ENCODE data around the gene LIFR. TPM values are rescaled to one million over a fixed set of nuclear protein-coding genes. Genes with fewer than 3 reads are reported as not detected.
A peak's percentile ranks its signal among the peaks of the same experiment; 100 is the strongest.

The LIFR gene
- total and polyA plus RNA-seq, 2 experiments from 2014 or later, result 50.2 to 83.8 TPM

DNA sequence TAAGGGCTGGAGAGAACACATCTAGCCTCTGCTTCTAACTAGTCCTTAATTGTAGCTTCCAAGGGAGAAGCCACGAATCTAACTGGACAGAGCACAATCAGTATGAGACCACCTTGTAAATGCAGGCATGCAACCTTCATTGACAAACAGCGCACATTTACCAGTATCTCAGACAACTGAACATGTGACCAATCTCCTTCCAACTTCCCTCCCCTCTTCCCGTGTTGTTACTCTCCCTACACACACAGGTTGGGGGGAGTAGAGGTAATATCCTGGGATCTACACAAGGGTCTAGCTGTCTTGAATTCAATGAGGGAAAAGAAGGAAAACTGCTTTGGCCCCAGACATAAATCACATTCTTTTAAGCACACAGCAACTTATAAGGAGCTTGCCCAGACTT is 77.6 kb downstream of the LIFR start:
- DNase-seq (ENCODE audit: low spot score), result no peak
- Histone ChIP-seq H3K27me3 (no peaks in the 10 kb centered on the region), H3K36me3 (replicated peaks; ENCODE audit: insufficient read depth, low read depth) (no peaks in the 10 kb centered on the region), H3K9me2 (replicated peaks; ENCODE audit: insufficient read depth) (no peaks in the 10 kb centered on the region), H3K4me1 (ENCODE audit: insufficient read depth) (peaks cover 14% of the 10 kb centered on the region), H3K79me2 (no peaks in the 10 kb centered on the region), H4K20me1 (ENCODE audit: insufficient read depth, poor library complexity, severe bottlenecking) (no peaks in the 10 kb centered on the region), H3K4me2 (peak overlapping the region; percentile 26), H3K4me3 (no peak overlapping the region), H3K9me3 (ENCODE audit: low read depth) (no peaks in the 10 kb centered on the region), H2AFZ (no peak overlapping the region), H3K27ac (no peak overlapping the region)
- WGBS (ENCODE audit: low lambda C conversion rate, missing lambda C conversion rate), result 31% methylated on average over 3 of the region's 3 CpGs
- TF ChIP-seq EZH2phosphoT487 (IDR thresholded peaks at IDR 0.05; ENCODE audit: low read depth, severe bottlenecking, unreplicated experiment) (no peak), EZH2 (IDR thresholded peaks at IDR 0.05; ENCODE audit: borderline replicate concordance) (no peak)
- TF ChIP-seq, protein P1, sequence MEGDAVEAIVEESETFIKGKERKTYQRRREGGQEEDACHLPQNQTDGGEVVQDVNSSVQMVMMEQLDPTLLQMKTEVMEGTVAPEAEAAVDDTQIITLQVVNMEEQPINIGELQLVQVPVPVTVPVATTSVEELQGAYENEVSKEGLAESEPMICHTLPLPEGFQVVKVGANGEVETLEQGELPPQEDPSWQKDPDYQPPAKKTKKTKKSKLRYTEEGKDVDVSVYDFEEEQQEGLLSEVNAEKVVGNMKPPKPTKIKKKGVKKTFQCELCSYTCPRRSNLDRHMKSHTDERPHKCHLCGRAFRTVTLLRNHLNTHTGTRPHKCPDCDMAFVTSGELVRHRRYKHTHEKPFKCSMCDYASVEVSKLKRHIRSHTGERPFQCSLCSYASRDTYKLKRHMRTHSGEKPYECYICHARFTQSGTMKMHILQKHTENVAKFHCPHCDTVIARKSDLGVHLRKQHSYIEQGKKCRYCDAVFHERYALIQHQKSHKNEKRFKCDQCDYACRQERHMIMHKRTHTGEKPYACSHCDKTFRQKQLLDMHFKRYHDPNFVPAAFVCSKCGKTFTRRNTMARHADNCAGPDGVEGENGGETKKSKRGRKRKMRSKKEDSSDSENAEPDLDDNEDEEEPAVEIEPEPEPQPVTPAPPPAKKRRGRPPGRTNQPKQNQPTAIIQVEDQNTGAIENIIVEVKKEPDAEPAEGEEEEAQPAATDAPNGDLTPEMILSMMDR (IDR thresholded peaks at IDR 0.05; ENCODE audit: poor library complexity), result no peak

DNA sequence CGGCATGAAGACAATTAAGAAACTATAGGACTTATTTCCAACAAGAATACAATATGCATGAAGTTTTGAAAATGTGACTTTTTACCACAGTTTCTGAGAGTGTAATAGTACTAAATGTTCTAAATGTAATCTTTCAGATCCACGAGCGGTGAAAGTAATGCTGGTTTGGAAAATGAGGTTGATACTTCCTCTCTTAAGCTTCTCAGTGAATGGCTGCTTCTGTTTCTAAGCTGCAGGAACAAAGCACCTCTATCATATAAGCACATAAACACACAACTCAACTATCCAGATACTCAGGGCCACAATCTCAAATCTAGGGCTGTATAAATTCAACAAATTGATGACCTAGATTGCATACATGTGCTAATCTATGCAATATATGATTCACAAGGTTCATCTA is 78.3 kb downstream of the LIFR start:
- Histone ChIP-seq H3K9me3 (ENCODE audit: low read depth) (no peaks in the 10 kb centered on the region), H3K4me1 (ENCODE audit: insufficient read depth) (peaks cover 14% of the 10 kb centered on the region), H3K27me3 (no peaks in the 10 kb centered on the region), H3K36me3 (replicated peaks; ENCODE audit: insufficient read depth, low read depth) (no peaks in the 10 kb centered on the region), H2AFZ (no peak overlapping the region), H3K4me3 (no peak overlapping the region), H4K20me1 (ENCODE audit: insufficient read depth, poor library complexity, severe bottlenecking) (no peaks in the 10 kb centered on the region), H3K27ac (no peak overlapping the region), H3K79me2 (no peaks in the 10 kb centered on the region), H3K9me2 (replicated peaks; ENCODE audit: insufficient read depth) (no peaks in the 10 kb centered on the region), H3K4me2 (no peak overlapping the region)
- DNase-seq (ENCODE audit: low spot score), result no peak
- 81% methylated on average over 3 of the region's 3 CpGs for WGBS (ENCODE audit: low lambda C conversion rate, missing lambda C conversion rate)
- TF ChIP-seq EZH2 (IDR thresholded peaks at IDR 0.05; ENCODE audit: borderline replicate concordance) (no peak), EZH2phosphoT487 (IDR thresholded peaks at IDR 0.05; ENCODE audit: low read depth, severe bottlenecking, unreplicated experiment) (no peak)
- TF ChIP-seq, protein P1 (IDR thresholded peaks at IDR 0.05; ENCODE audit: poor library complexity), result no peak

DNA sequence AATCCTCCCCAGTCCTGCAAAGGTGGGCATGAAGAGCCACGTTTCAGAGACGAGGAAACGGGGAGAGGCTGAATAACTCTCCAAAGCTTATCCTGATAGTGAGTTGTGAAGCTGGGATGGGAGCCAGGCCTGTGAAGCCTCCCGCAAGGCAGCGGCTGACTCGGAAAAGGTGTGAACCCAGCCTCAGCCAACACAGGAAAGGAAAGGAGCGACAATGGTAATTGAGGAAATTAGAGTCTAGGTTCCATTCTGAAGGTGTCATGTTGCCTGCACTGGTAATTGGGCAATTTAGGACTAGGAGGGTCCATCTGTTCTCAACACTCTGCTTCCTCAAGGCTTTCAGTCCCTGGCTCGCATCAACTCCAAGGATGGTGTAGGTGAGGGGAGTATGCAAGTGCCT is 83.4 kb downstream of the LIFR start:
- no peaks in the 10 kb centered on the region for H3K9me3 ChIP-seq (ENCODE audit: low read depth)
- H3K79me2 ChIP-seq, result no peaks in the 10 kb centered on the region
- H3K27ac ChIP-seq, result peak overlapping the region; percentile 13
- DNase-seq (ENCODE audit: low spot score), result no peak
- H3K4me1 ChIP-seq (ENCODE audit: insufficient read depth), result peaks cover 14% of the 10 kb centered on the region
- no peaks in the 10 kb centered on the region for H3K27me3 ChIP-seq
- no peak overlapping the region for H2AFZ ChIP-seq
- no peaks in the 10 kb centered on the region for H4K20me1 ChIP-seq (ENCODE audit: insufficient read depth, poor library complexity, severe bottlenecking)
- H3K36me3 ChIP-seq (replicated peaks; ENCODE audit: insufficient read depth, low read depth), result no peaks in the 10 kb centered on the region
- no peaks in the 10 kb centered on the region for H3K9me2 ChIP-seq (replicated peaks; ENCODE audit: insufficient read depth)
- H3K4me3 ChIP-seq, result no peak overlapping the region
- TF ChIP-seq EZH2 (IDR thresholded peaks at IDR 0.05; ENCODE audit: borderline replicate concordance), result no peak
- TF ChIP-seq, protein P1 (IDR thresholded peaks at IDR 0.05; ENCODE audit: poor library complexity), result no peak
- TF ChIP-seq EZH2phosphoT487 (IDR thresholded peaks at IDR 0.05; ENCODE audit: low read depth, severe bottlenecking, unreplicated experiment), result no peak
- H3K4me2 ChIP-seq, result no peak overlapping the region
- WGBS (ENCODE audit: low lambda C conversion rate, missing lambda C conversion rate), result 54% methylated on average over 8 of the region's 8 CpGs

DNA sequence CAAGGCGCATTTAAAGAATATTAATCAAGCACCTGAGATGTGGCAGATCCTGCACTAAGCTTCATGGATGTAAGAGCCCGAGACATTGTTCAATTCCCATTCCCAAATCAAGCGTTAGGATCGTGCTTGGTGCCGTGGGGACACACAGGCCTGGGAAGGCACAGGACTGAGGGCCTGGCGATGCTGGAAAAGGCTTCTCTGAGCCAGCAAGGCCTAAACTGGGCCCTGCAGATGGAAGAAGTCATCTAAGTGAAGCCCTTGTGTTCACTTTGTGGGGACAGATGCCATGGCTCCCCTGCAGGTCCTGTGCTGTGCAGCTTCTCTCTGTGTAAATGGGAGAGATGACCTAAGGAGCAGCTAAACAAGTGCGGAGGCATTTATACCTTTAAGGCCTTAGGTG is 83.9 kb downstream of the LIFR start:
- no peaks in the 10 kb centered on the region for H3K27me3 ChIP-seq
- no peak overlapping the region for H3K4me3 ChIP-seq
- H3K9me2 ChIP-seq (replicated peaks; ENCODE audit: insufficient read depth), result no peaks in the 10 kb centered on the region
- TF ChIP-seq EZH2 (IDR thresholded peaks at IDR 0.05; ENCODE audit: borderline replicate concordance) (no peak), EZH2phosphoT487 (IDR thresholded peaks at IDR 0.05; ENCODE audit: low read depth, severe bottlenecking, unreplicated experiment) (no peak)
- TF ChIP-seq, protein P1 (IDR thresholded peaks at IDR 0.05; ENCODE audit: poor library complexity), result no peak
- no peaks in the 10 kb centered on the region for H4K20me1 ChIP-seq (ENCODE audit: insufficient read depth, poor library complexity, severe bottlenecking)
- no peak overlapping the region for H2AFZ ChIP-seq
- DNase-seq (ENCODE audit: low spot score), result no peak
- H3K79me2 ChIP-seq, result no peaks in the 10 kb centered on the region
- no peak overlapping the region for H3K27ac ChIP-seq
- H3K4me1 ChIP-seq (ENCODE audit: insufficient read depth), result peaks cover 18% of the 10 kb centered on the region
- 93% methylated on average over 7 of the region's 7 CpGs for WGBS (ENCODE audit: low lambda C conversion rate, missing lambda C conversion rate)
- no peaks in the 10 kb centered on the region for H3K9me3 ChIP-seq (ENCODE audit: low read depth)
- no peak overlapping the region for H3K4me2 ChIP-seq
- no peaks in the 10 kb centered on the region for H3K36me3 ChIP-seq (replicated peaks; ENCODE audit: insufficient read depth, low read depth)

Measured in hepatocyte (in vitro differentiated cells).